Hindlimb muscle (tissue), 1 donor: ENCODE measurements around the gene E2F2. TPM values are rescaled to one million over a fixed set of nuclear protein-coding genes. Genes with fewer than 3 reads are reported as not detected.
"Not testable (repeated sequence)": the region's sequence is repeated elsewhere in the genome, so short reads cannot be mapped to it uniquely, and the experiment has no call there.

Source experiments
- DNase-seq: peaks from one replicate; pipeline ENCODE4 v3.0.0-alpha.2; 2013
- polyA plus RNA-seq: library from polyadenylated mRNA; unstranded; fragments of 120-200 nt; gene quantifications from one replicate; pipeline ENCODE4 v1.2.1, GENCODE V29; 2013; ENCODE audit not compliant: insufficient read length

The E2F2 gene
- polyA plus RNA-seq, 1 donor = 3.9 TPM

DNA sequence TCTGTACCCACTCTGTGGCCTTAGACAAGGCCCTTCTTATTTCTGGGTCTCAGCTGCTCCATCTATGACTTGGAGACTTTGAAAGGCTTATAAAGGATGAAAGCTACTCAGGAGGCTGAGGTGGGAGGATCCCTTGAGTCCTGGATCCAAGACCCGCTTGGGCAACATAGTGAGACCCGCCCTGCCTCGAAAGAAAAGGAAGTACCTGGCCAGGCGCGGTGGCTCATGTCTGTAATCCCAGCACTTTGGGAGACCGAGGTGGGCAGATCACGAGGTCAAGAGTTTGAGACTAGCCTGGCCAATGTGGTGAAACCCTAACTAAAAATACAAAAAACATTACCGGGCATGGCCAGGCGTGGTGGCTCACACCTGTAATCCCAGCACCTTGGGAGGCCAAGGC is 14.8 kb upstream of the E2F2 start:
- DNase-seq = no peak

DNA sequence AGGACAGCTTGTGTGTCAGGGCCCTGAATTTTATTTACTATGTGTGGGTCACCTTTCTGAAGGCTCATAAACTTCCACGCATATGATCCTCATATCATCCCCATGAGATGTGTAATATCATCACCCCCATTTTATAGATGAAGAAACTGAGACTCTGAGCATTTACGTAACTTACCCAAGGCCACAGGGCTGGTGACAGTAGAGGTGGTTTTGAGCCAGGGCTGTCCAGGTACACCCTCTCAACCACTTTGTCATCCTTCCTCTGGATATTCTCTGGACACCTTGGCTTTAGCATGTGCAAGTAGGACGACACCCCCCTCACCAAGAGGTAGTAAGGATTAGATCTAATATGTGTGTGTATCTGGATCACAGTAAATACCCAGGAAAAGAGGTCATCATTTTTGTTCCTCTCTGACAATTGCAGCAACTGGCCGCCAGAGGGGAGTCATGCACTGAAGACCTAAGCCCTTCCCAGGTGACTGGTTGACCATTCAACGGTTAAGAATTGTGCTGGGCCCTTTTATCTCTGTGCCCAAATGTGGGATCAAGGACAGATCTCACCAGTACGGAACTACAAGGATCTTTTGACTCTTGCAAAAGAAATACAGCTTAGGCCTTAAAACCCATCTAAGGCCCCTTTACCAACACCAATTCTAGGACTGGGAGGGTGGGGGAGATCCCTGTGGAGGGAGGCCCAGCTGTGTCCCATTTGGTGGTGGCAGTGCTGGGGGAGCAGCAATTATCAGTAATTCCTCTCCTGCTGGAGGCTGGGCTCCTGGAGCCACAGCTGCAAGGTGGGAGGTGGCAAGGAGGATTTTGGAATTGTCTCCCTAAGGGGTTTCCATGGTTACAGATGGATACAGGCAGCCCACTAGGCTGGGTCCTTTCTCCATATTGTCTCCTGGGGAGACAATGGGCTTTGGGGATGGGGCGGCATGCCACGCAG is 13.7 kb upstream of the E2F2 start:
- peak; percentile 78 for DNase-seq

DNA sequence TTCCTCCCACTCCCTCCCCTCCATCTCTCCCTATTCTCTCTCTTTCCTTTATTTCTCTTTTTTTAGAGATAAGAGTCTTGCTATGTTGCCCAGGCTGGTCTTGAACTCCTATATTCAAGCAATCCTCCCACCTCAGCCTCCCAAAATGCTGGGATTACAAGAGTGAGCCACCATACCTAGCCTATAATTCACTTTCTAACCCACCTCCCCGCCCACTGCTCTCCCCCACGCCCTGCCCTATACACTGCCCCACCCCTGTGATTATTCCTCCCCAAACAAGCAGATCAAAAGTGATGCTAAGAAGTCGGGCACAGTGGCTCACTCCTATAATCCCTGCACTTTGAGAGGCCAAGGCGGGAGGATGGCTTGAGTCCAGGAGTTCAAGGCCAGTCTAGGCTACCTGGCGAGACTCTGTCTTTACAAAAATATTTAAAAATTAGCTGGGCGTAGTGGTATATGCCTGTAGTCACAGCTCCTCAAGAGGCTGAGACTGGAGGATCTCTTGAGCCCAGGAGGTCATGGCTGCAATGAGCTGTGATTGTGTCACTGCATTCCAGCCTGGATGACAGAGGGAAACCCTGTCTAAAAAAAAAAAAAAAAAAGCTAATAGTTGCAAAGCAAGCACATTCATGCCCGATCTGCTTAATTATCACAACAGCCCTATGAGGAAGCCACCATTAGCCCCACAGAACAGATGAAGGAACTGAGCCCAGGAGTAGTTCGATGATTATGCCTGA is 12.8 kb upstream of the E2F2 start:
- no peak for DNase-seq

DNA sequence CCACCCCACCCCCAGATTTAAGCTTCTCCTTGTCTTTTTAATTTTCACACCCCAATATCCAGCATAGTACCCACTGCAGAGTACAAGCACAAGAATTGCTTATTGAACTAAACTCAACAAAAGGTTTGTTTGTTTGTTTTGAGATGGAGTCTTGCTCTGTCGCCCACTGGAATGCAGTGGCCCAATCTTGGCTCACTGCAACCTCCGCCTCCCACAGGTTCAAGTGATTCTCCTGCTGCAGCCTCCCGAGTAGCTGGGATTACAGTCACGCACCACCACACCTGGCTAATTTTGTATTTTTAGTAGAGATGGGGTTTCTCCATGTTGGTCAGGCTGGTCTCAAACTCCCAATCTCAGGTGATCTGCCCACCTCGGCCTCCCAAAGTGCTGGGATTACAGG is 11.9 kb upstream of the E2F2 start:
- DNase-seq = not testable (repeated sequence)

DNA sequence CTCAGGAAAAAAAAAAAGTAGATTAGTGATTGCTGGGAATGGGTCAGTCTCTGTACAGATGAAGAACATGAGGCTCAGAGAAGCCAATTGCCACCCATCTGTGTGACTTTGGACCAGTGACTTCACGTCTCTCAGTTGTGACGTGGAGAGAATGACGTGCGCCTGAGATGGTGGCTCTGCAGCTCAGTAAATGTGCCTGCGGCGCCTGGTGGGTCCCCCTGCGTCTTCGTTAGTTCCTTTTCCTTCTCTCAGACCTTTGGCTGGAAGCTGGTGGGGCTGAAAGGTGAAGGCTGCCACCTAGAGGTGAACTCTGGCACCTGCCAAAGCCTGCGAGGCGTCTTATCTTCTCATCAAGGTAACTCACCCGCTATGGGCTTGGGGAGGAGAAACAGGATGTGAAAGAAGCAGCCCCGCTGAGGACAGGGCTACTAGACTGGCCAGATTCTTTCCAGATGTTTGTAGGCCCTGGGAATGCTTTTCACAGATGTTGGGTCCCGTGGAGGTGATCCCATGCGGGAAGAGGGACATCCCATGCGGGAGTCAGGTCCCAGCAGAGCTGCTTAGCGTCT is 8.7 kb upstream of the E2F2 start:
- DNase-seq = peak; percentile 86

DNA sequence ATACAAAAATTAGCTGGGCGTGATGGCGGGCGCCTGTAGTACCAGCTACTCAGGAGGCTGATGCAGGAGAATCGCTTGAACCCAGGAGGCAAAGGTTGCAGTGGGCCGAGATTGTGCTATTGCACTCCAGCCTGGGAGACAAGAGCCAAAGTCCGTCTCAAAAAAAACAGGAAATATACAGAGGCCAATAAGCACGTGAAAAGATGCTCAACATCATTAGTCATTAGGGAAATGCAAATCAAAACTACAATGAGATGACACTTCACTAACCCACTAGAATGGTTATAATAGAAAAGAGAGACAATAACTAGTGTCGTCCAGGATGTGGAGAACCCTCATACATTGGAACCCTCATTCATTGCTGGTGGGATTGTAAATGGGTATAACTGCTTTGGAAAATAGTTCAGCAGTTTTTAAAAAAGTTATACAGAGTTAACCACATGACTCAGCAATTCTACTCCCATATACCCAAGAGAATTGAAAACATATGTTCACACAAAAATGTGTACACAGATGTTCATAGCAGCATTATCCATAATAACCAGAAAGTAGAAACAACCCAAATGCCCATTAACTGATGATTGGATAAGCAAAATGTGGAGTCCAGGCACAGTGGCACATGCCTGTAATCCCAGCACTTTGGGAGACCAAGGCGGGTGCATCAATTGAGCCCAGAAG is 6.4 kb upstream of the E2F2 start:
- no peak for DNase-seq

DNA sequence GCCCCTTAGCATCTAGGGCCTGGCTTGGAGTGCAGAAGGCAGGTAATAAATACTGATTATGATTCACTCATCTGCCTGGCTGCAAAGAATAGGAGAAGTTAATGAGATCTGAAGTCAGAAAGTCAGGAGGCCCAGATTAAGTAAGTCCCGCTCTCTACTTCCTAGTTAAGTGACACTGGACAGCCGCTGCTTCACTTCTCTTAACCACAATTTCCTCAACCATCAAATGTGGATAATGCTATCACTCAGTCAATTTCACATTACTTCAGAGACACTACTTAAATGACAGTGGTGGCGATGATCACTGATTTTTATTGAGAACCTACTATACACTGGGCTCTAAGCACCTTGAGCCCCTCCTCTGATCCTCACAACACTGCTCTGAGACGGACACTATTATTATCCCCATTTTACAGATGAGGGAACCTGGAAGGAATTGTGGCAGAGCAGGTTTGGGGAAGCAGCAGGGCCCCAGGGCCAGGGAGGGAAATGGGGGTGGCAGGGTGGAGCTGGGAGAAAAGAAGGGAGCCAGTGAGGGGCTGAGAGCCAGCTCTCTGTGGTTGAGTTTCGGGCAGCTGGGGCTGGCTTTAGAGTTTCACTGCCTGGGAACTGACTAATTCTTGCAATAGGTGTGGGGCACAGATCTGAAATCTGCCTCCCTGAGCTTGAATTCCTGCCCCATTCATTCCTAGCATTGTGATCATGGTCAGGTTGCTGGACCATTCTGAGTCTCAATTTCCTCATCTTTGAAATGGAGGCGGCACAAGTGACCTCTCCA is 2.4 kb upstream of the E2F2 start:
- DNase-seq = no peak

DNA sequence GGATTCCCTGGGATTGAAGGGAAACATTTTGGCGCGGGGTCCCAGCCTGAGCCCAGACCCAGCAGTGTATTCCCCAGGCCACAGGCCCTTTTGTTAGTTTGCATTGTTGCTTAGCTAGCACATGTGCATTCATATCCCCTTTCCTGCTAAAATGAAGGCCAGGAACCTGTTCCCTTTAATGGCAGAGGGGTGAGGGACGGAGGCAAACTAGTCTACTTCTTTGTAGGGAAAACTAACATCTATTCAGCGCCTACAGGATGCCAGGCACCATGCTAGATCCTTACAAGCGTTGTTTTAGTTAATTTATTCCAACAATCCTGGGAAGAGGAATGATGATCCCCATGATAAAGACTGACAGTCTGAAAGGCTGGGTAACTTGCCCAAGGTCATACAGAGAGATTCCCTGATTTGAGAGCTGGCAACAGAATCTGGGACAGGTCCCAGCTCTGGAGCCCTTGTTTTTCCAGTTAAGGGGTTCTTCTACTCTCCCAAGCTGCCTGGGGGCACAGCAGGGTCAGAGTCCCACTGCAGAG is 595 bp upstream of the E2F2 start:
- DNase-seq = no peak

DNA sequence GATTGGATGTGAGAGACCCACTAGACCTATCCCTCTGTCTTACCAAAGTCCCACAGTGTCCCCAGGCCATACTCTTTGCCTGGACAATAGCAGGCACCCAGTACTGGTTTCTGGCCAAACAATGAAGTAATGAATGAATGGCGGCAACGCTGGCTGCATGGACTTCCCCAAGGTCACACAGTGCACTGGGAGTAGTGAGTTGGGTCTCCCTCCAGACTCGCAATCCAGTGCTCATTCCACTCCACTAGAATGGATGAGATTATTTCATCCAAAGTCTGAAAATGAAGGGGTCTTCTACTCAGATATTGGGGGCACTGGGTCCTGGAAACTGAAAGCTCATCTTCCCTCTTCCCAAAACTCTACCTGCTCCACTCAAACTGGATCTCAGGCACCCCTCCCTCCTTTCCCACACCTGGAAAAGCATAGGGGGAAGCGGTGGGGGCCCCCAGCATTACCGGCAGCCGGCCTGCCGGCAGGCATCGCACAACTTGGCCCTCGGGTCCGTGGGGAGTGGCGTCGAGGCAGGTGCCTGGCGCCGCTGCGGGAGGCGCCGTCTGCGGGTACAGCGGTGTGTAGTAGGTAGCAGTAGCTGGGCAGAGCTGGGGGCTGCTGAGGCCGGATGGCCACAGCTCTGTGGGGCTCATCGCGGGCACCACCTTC is 816 bp downstream of the E2F2 start:
- DNase-seq = no peak

DNA sequence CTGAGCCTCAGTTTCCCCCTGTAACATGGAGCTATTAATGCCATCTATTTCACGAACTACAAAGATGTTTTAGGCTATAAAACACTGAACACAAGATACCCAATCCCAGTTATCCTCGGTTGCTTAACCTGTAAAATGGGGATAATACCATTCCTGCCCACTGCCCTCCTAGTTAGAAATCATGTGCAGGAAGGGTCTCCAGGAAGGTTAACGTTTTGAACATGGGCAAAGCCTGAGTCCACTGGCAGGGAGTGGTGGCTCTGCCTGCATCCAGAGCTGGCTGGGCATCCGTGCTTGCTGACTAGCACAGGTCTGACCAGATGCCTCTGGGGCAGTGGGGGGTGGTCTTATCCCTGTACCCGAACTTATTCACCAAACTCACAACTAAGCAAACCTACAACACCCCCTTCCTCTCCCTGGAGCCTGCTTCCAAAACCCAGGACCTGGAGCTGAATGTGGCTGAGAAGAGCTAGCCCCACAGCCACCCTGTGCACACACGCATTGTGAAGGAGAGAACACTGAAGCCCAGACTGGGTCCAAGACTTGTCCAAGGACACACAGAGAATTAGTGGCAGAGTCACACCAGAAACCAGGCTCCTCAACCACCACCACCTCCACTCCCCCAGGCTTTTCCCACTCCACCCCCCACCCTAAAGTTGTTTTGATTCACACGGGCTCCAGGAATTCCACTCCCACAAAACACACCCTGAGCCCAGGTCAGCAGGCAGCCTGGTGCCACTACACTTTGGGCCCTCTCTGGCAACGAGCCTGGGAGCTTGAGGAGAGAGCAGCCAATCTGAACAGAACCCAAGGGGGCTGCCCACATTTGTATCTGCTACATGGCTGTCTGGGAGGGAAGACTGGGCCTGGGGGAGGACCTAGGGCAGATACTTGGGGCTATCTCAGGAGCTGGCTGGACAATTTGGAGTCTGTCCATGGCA is 1.6 kb downstream of the E2F2 start:
- DNase-seq = no peak

DNA sequence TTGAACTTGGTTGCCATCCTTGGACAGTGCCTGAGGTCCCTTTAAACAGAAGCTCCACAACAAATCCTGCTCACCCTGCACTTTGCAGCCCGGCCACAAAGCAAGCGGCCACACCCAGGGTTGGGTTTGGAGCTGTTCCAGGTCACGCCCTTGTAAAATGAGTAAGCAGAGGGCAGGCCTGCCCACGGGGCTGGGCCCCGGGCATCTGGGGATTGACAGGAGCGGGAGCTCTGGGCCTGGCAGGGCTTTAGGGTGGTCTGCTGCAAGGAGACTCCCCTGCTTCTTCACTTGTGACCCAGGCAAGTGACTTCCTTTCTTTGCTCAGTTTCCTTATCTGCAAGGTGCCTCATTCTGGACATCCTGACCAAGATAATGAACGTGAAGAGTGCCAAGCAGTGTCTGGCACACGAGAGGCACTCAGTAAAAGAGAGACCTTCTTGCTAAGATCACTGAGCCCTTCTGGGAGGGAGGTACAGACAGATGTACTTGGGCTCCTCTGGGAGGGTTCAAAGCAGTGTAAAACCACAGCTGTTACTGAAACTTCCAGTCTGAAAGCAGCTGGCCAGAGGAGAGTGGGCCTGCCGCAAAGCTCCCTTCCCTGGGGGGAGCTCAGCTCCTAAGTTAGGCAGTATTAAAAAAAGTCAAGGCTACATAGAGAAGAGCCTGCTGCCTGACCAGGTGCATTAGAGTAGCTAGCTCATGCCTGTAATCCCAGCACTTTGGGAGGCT is 2.6 kb downstream of the E2F2 start:
- DNase-seq = peak; percentile 74

DNA sequence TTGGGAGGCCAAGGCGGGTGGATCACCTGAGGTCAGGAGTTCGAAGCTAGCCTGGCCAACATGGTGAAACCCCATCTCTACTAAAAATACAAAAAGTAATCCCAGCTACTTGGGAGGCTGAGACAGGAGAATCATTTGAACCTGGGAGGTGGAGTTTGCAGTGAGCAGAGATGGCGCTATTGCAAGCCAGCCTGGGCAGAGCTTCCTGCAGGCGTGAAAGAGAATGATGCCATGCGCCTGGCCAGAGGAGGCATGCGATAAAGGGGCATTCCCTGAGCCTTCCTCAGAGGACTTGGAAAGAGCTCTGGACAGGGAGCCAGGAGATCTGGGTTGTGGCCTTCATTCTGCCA is 3.2 kb downstream of the E2F2 start:
- DNase-seq = no peak

DNA sequence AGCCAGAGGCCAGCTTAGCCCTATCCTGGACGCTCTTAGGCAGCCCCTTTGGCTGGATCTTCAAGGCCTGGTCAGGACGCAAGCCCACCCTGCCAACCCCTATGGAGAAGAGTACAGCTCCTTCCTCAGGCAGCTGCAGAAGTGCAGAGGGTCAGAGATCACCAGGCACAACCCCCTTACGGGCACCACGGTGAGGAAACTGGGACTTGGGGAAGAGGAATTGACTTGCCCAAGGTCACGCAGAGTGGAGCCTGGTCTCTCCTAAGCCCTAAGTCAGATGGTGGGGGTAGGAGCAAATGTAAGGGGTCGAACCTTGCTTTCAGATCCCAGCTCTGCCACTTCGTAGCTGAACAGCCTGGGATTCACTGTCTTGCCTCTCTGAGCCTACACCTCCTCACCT is 3.7 kb downstream of the E2F2 start:
- DNase-seq = no peak

DNA sequence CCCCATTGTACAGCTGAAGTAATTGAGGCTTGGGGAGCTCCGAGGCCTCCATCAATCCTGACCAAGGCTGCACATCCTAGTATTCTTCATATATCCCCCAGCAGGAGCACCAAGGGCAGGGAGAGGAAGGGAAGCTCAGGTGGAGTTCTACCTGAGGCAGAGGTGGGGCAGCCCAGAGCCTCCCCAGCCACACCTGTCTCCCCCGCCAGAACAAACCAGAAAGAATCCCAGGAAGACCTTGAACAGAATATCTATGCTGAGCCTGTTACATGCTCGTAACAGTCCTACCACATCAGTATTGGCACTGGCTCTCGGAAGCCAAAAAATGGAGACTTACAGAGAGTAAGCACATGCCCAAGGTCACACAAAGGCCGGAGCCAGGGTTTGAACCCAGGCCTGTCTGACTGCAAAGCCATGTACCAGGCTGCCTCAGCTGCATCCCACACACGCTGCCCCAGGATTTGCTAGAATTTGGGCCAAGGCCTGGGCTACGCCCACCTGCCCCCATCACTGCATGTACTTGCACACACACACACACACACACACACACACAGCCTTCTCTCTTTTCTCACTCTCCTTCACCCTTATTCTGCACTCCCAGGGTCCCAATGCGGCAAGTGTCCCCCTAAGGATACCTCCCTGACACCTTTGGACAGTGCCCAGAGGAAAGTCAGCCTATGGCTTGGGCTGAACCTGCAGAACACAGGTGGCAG is 4.5 kb downstream of the E2F2 start:
- no peak for DNase-seq

DNA sequence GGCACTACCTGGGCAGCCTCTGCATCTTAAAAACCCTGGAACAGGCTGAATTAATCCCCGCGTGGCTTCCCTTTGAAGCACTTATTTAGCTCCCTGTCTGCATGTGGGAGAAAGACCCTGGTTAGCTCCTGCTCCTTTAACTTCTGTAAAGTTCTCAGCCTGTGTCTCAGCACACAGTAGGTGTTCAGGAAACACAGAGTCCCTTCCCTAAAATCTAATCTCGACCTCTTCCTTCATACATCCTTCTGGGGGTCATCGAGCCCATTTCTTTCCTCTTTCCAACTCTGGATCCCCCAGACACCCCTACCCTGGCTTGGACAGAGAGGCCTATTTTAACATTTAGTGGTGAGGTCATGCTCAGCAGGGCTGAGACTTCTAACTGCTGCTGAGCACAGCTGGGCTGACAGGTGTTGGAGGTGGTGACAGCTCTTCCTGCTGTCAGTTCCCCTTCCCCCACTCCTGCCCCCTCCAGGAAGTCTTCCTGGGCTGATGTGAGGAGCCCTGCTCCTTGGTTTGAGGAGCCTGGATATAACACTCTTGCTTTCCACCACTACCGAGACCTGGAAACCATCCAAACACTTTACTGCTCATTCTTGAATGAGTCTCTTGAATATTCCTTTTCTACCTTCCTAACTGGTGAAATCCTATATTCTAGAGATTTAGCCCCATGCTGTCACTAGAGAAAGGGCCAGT is 5.3 kb downstream of the E2F2 start:
- DNase-seq = no peak

DNA sequence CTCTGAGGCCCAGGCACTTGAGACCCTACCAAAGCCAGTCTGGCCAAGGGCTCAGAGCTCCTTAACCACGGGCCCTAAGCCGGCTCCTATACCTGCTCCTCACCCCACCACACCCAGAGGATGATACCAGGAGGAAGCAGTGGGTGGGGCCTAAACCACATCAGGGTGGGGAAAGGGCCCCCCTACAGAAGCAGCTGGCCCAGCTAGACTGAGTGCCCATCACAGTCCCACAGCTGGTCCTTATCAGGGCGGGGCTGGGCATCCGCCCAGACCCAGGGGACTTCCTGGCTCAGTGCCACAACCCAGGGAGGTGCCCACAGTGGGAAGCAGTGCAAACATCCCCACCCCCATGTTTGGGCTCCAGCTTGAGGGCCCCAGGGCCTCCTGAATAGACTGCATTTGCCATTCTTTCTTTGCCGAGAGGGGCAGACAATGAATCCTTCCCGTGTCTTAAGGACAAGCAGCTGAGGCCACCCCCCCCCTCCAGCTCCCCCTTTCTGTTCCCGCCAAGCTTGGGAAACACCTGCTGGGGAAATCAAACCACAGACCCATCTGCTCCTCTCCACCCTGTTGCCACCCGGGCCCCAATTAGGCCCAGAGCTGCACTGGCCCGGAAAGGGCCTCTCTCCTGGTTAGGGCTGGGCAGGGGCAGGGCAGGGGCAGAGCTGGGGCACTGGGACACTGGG is 6.2 kb downstream of the E2F2 start:
- DNase-seq = peak; percentile 35

DNA sequence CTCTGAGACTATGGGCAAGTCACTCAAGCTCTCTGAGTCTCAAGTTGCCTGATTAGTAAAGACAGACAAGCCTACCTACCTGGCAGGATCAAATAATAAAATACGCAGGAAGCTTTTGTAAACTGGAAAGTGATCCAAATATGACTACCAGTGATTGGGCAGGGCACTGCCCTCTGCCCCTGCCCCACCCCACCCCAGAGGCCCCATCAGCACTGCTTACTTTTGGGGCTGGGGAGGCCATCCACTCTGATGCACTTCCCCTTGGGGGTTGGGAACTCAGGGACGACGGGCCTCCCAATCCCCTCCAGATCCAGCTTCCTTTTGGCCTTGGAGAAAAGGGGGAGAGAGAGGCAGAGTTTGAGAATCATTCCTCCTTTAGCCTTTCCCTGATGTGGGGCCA is 6.9 kb downstream of the E2F2 start:
- DNase-seq = no peak
